Pancreas (tissue), 10 donors: ENCODE measurements around the gene SLC38A3. TPM values are rescaled to one million over a fixed set of nuclear protein-coding genes. Genes with fewer than 3 reads are reported as not detected.

Source experiments
- ATAC-seq, 4 donors: fragments of 200-7000 bp; cut with Tn5 transposase; one replicate each; pipeline versions ENCODE4 v1.8.0 to v1.9.1; 2020; ENCODE audit warnings: mild to moderate bottlenecking in 4 of 4, moderate library complexity in 4 of 4
- DNase-seq, 6 donors: peaks; one replicate each; pipeline ENCODE4 v3.0.0-alpha.2; 2020
- FAIRE-seq: peaks from 2 replicates; lab custom pipeline; 2012; peaks lifted over from hg19 to GRCh38; lab: Jason Lieb, UNC
- H3K27ac ChIP-seq, 4 donors: fragments of 200-600 bp; sonication (generic); 1 replicate in 3 of 4; 2 replicates in 1 of 4; pipeline versions ENCODE4 v1.5.0 to v1.8.0; 2020
- H3K27me3 ChIP-seq, 4 donors: fragments of 200-600 bp; one replicate each; pipeline ENCODE4 v1.8.0; 2021
- H3K36me3 ChIP-seq, 3 donors: fragments of 200-600 bp; sonication (generic) in 1 of 3; one replicate each; pipeline versions ENCODE4 v1.5.0 to v1.8.0; 2020 to 2021
- H3K4me1 ChIP-seq, 3 donors: fragments of 200-600 bp; one replicate each; pipeline ENCODE4 v1.8.0; 2021
- H3K4me3 ChIP-seq, 4 donors: fragments of 200-600 bp; sonication (generic) in 2 of 4; one replicate each; pipeline versions ENCODE4 v1.5.0 to v1.8.0; 2020 to 2021
- H3K9me3 ChIP-seq, 4 donors: fragments of 200-600 bp; one replicate each; pipeline ENCODE4 v1.8.0; 2021
- WGBS, 2 donors: extraction: QIAGEN DNeasy Blood & Tissue Kit; methylation state at CpG; one replicate each; pipeline ENCODE4 v1.1.7; 2013; 5-methylcytosine and 5-hydroxymethylcytosine counted together
- intact Hi-C, 3 donors: fragments of 100-400 bp; cut with DNase I; formaldehyde crosslinking; loops; one replicate each; pipeline versions ENCODE4 v1.11.1 to v1.14.2; 2022
- polyA plus RNA-seq, 2 donors: library from polyadenylated mRNA; stranded (reverse); fragments of 200-250 nt; gene quantifications; one replicate each; pipeline ENCODE4 v1.2.3, GENCODE V29; 2013
- total RNA-seq, 6 donors: library from RNA; stranded (reverse); fragmentation: NEBNext Ultra II Directional in 4 of 6; extraction: Animal tissue kit (Norgen Biotek cat#: 25700) in 4 of 6; gene quantifications; one replicate each; pipeline versions ENCODE4 v1.2.1 to v1.2.4, GENCODE V29; 2021 to 2023
- TF ChIP-seq, protein P1 (sequence below), 4 donors: fragments of 200-600 bp; sonication (generic) in 3 of 4; IDR thresholded peaks; one replicate each; pipeline versions ENCODE4 v1.5.0 to v1.8.0; 2021; ENCODE audit warnings: antibody characterized with exemption in 4 of 4
- donor health status: healthy with polysubstance abuse.
- donor health status: DM: no; HTN: no; CAD: no; lungs with moderate emphysema.
- donor health status: DM: no; HTN: no; CAD: no.
- donor health status: control.
- donor health status: control.
- donor health status: Bipolar disorder and iron deficiency.
- donor health status: DM: yes; HTN: yes; CAD: no.
- donor health status: DM: no; HTN: no; CAD: no.
- donor health status: DM: no; HTN: no; CAD: no.
- donor health status: DM: yes; HTN: yes; CAD: no.

The SLC38A3 gene
- total and polyA plus RNA-seq, 8 donors = 21.2 to 57.9 (median 38.0) TPM

GRCh38 chr3:50264383-50264963 is 59.4 kb downstream of the SLC38A3 start:
- H3K27me3 ChIP-seq = no peaks in the 10 kb centered on the region
- peak in 5 of 6 donors; percentile 76 to 82 (median 80) for DNase-seq
- H3K27ac ChIP-seq = peak overlapping the region; percentile 78 to 94 (median 90)
- TF ChIP-seq, protein P1, sequence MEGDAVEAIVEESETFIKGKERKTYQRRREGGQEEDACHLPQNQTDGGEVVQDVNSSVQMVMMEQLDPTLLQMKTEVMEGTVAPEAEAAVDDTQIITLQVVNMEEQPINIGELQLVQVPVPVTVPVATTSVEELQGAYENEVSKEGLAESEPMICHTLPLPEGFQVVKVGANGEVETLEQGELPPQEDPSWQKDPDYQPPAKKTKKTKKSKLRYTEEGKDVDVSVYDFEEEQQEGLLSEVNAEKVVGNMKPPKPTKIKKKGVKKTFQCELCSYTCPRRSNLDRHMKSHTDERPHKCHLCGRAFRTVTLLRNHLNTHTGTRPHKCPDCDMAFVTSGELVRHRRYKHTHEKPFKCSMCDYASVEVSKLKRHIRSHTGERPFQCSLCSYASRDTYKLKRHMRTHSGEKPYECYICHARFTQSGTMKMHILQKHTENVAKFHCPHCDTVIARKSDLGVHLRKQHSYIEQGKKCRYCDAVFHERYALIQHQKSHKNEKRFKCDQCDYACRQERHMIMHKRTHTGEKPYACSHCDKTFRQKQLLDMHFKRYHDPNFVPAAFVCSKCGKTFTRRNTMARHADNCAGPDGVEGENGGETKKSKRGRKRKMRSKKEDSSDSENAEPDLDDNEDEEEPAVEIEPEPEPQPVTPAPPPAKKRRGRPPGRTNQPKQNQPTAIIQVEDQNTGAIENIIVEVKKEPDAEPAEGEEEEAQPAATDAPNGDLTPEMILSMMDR (IDR thresholded peaks at IDR 0.05) = no peak
- H3K4me3 ChIP-seq = no peak overlapping the region
- no peaks in the 10 kb centered on the region for H3K9me3 ChIP-seq
- peak; percentile 4 to 29 (median 19) for ATAC-seq
- whole genome bisulfite sequencing, 2 donors = 28 to 32% methylated on average over 5 to 7 of the region's 7 CpGs
- peaks cover 21 to 49% (median 25%) of the 10 kb centered on the region in 3 donors for H3K4me1 ChIP-seq
- no peaks in the 10 kb centered on the region for H3K36me3 ChIP-seq
- intact Hi-C loops = no loop called here
- FAIRE-seq = no peak

DNA sequence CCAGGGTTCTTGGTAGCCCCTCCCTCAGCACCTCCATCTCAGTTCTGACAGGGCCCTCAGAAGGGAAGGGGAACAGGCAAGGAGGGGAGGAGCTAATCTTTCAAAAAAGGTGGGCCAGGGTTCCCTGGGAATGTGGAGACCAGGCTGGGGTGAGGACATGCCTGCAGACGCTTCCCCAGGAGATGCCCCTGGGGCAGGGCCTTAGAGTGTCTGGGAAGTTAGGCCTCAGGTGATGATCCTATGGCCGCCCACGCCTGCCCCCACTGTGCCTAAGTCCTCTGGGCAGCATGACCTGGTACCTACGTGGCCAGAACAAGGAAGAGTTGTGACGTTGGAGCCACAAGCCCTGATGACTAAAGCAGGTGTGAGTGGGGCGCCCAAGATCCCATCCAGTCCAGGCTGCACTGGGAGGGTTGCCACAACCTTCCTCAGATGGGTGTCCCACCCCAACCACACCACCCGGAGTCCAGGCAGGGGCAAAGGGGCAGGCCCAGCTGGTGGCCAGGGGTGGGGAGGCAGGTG is 60.0 kb downstream of the SLC38A3 start:
- H3K9me3 ChIP-seq = no peaks in the 10 kb centered on the region
- H3K36me3 ChIP-seq = no peaks in the 10 kb centered on the region
- intact Hi-C loops = no loop called here
- H3K27ac ChIP-seq = peak overlapping the region; percentile 78 to 94 (median 90)
- FAIRE-seq (no peak), ATAC-seq (no peak), DNase-seq (peak in 2 of 6 donors; percentile 54 to 68)
- TF ChIP-seq, protein P1 (IDR thresholded peaks at IDR 0.05) = no peak
- H3K4me1 ChIP-seq = peaks cover 21 to 46% (median 25%) of the 10 kb centered on the region in 3 donors
- no peak overlapping the region for H3K4me3 ChIP-seq
- WGBS, 2 donors = 65 to 70% methylated on average over 7 of the region's 7 CpGs
- H3K27me3 ChIP-seq = no peaks in the 10 kb centered on the region

GRCh38 chr3:50265571-50265970 is 60.5 kb downstream of the SLC38A3 start:
- no peaks in the 10 kb centered on the region for H3K36me3 ChIP-seq
- H3K27ac ChIP-seq = peak overlapping the region; percentile 78 to 94 (median 90)
- intact Hi-C loops = no loop called here
- H3K4me1 ChIP-seq = peaks cover 21 to 45% (median 25%) of the 10 kb centered on the region in 3 donors
- no peaks in the 10 kb centered on the region for H3K9me3 ChIP-seq
- 47 to 67% methylated on average over 1 of the region's 1 CpG for WGBS, 2 donors
- ATAC-seq (no peak), FAIRE-seq (no peak), DNase-seq (no peak)
- TF ChIP-seq, protein P1 (IDR thresholded peaks at IDR 0.05) = no peak
- no peaks in the 10 kb centered on the region for H3K27me3 ChIP-seq
- no peak overlapping the region for H3K4me3 ChIP-seq

DNA sequence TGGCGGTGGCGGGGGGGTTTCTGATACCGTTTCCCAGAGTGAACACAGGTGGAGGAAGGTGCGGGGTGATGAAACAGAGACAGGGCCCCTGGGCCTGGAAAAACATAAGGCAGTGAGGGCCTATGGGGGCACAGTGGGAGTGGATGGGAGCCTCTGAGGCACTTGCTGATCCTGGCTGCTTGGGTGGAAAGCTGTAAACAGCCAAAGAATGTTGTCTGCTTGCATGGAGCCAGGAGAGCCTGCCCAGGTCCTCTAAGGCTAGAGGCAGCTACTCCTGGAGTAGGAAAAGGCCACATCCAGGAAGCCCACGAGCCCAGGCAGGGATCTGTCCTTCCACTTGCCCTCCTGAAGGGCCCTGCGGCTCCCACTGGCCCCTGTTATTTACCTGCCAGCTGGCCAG is 60.9 kb downstream of the SLC38A3 start:
- intact Hi-C loops = no loop called here
- no peak overlapping the region for H3K4me3 ChIP-seq
- ATAC-seq (no peak), DNase-seq (peak in 1 of 6 donors; percentile 39), FAIRE-seq (no peak)
- no peaks in the 10 kb centered on the region for H3K27me3 ChIP-seq
- TF ChIP-seq, protein P1 (IDR thresholded peaks at IDR 0.05) = no peak
- peak overlapping the region; percentile 87 to 94 (median 90) for H3K27ac ChIP-seq
- H3K36me3 ChIP-seq = no peaks in the 10 kb centered on the region
- WGBS, 2 donors = 76 to 85% methylated on average over 6 of the region's 6 CpGs
- H3K4me1 ChIP-seq = peaks cover 20 to 42% (median 21%) of the 10 kb centered on the region in 3 donors
- no peaks in the 10 kb centered on the region for H3K9me3 ChIP-seq

DNA sequence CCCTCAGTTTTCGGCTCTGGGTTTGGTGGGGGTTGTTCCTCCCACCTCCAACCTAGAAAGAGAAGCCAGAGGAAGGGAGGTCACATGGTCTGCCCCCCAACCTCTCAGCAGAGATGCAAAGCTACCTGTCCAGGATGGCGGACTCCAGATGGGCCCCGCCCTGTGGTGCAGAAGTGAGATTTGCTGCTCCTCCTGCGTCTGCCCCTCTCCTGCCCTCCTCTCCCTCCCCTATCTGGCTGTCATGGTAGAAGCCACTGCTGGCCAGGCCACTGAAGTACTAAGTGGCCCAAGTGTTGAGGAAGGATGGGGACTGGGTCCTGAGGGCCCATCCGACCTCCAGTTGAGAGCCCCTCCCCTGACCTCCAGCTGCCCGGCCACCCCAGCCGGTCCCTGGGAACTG is 61.8 kb downstream of the SLC38A3 start:
- no peak for ATAC-seq
- peak in 2 of 6 donors; percentile 28 to 44 for DNase-seq
- Histone ChIP-seq H3K27ac (peak overlapping the region; percentile 87 to 94 (median 90)), H3K4me3 (peak overlapping the region; percentile 6 to 52 (median 32)), H3K27me3 (no peaks in the 10 kb centered on the region), H3K9me3 (no peaks in the 10 kb centered on the region), H3K36me3 (no peaks in the 10 kb centered on the region), H3K4me1 (peaks cover 23 to 41% (median 25%) of the 10 kb centered on the region in 3 donors)
- TF ChIP-seq, protein P1 (IDR thresholded peaks at IDR 0.05) = no peak
- 42 to 48% methylated on average over 7 of the region's 7 CpGs for WGBS, 2 donors
- FAIRE-seq = no peak
- intact Hi-C loops = no loop called here
